ENCODE results near the gene RTKN2.

GRCh38 chr10:62268027-62268398 is 631 bp downstream of the RTKN2 start:
- TF ChIP-seq GLIS3 (CRISPR knock-in tag; IDR thresholded peaks at IDR 0.05): no peak
- no peak for TF ChIP-seq PPARA (CRISPR knock-in tag; IDR thresholded peaks at IDR 0.05; ENCODE audit: borderline replicate concordance)
- TF ChIP-seq ISL1 (CRISPR knock-in tag; IDR thresholded peaks at IDR 0.05): no peak
- no peak for TF ChIP-seq ARNTL (CRISPR knock-in tag; IDR thresholded peaks at IDR 0.05; ENCODE audit: borderline replicate concordance, low read depth)
- TF ChIP-seq BACH2 (CRISPR knock-in tag; IDR thresholded peaks at IDR 0.05; ENCODE audit: borderline replicate concordance): no peak
- TF ChIP-seq ZFP3 (CRISPR knock-in tag; IDR thresholded peaks at IDR 0.05): no peak
- no peak for TF ChIP-seq CSDC2 (CRISPR knock-in tag; IDR thresholded peaks at IDR 0.05)
- no peak for TF ChIP-seq ZFP30 (CRISPR knock-in tag; IDR thresholded peaks at IDR 0.05)
- no peak for TF ChIP-seq PATZ1 (CRISPR knock-in tag; IDR thresholded peaks at IDR 0.05; ENCODE audit: borderline replicate concordance)
